ENCODE data around the gene TNS3. TPM values are rescaled to one million over a fixed set of nuclear protein-coding genes. Genes with fewer than 3 reads are reported as not detected.

TNS3 gene
- total RNA-seq, 1 donor from 2014 or later, result 43.2 TPM

DNA sequence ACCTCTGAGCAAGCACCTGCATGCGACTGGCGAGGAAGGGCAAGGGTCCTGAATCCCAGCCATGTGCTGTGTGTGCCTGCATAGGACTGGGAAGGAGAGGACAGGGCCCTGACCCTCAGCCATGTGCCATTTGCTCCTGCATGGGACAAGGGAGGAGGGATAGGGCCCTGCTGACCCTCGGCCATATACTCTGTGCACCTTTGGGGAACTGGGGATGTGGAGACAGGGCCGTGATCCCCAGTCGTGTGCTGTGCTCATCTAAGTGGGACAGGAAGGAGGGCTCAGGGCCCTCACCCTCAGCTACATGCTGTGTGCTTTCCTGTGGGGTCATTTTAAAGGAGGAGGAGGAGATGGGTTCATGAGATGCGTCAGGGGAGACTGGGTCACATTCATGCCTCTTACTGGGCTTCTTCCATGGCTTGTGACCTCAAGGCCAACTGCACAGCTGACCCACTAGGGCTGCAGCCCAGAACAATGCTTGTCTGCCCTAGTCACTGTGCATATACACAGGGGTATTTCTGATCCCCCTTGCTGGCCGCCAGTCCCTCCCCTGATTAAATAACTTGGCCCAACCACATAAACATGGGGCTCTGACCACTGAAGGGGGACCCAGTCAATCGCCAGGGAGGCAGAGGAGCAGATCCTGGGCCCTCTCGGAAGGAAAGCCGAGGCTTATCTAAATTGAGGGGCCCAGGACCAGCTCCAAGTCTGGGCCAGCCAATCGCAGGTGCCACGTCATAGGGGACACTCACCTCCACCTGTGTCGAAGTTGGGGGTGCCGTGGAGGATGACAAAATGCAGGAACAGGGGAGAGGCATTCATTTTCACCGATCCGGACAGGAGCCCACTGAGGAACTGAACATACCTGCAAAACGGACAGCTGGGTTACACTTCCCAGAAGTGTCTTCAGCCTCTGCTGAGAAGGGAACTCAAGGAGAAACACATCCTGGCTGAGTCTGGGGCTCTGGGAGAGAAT, 167.3 kb downstream of the TNS3 start:
- intact Hi-C loops (cut with DNase I), result no loop called here
- ATAC-seq (ENCODE audit: poor library complexity), result no peak
- no peak for DNase-seq

DNA sequence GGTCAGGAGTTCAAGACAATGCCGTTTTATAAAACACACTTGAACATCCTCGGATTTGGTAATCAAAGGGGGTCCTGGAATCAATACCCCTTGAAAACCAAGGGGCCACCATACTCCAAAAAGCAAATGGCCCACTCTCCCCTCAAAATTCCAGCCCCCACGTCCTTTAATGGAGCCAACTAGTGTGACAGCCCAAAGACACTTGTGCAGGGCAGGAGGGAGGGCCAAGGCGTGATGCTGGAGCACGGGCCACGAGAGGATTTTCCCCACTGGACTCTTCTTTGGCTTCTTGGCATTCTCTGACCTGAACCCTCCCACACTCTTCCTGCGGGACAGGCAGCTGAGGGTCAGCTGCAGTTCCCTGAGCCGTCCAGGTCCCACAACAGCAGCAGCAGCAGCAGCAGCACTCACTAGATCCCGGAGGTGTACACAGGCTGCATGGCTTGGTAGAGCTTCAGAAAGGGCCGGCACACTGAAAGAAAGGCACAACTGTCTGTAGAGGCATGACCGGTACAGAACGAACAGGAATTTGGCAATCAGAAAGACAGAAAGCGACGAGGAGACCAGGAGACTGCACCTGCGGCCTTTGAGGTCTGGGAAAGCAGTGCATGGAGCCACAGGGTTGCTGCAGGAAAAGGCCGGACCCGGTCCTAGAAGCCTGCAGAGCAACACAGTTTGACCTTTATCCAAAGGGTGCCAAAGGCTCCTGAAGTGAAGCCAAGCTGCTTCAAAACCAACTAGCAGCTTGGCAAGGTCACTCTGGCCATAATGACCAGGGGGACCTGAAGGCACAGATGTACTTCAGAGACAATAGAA, 168.2 kb downstream of the TNS3 start:
- no peak for DNase-seq
- intact Hi-C loops (cut with DNase I), result no loop called here
- peak; percentile 60 for ATAC-seq (ENCODE audit: poor library complexity)

DNA sequence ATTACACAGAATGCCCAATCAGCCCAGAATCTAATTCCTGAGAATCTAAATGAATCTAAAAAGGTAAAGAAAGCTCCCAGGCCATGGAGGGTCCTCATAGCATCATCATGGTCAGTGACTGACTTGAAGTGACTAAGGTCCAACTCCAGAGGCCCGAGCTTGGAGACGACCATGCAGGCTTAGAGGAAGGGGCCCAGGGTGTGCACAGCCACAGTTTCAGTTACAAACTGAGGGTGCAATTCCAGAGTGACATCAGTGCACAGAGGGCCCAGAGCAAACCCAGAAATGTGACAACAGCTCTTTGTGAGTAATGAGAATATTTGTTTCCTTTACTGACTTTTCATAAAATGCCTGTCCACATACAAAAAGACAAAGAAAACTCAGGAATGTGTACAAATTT, 170.0 kb downstream of the TNS3 start:
- no peak for ATAC-seq (ENCODE audit: poor library complexity)
- DNase-seq, result no peak
- intact Hi-C loops (cut with DNase I), result no loop called here

DNA sequence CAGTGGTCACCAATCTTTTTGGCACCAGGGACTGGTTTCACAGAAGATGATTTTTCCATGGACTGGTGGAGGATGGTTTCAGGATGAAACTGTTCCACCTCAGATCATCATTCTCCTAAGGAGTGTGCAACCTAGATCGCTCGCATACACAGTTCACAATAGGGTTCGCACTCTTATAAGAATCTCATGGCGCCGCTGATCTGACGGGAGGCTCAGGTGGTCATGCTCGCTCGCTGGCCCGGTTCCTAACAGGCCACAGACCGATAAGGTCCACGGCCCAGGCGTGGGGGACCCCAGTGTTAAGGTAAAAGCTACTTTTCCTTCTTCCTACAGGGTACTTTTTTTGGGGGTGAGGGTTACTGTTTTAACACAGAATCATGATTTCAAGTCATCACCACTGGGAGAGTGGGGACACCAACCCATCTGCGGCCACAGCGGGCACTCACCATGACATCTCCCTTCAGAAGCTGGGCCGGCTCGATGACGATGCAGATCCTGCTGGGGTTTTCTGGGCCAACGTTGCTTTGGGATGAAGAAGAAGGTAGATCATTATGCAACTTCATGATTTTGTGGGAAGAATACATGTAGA, 170.5 kb downstream of the TNS3 start:
- no peak for ATAC-seq (ENCODE audit: poor library complexity)
- intact Hi-C loops (cut with DNase I), result no loop called here
- no peak for DNase-seq

DNA sequence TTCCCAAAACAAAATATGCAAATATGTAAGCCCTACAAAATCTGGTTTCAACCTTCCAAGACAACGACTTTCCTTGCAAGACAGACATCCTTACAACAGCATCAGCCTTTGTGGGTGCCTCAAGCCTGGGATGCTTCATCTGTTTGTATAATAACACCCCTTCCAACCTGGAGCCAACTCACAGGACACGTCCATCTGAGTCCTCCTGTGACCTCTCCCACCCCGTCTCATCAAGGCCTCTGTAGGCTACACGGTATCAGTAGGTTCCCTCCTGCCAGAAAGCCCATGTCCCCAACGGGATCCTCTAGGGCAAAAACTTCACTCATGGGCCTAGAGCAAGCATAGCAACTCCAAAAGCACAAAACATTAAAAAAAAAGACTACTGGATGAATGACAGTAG, 173.2 kb downstream of the TNS3 start:
- no peak for DNase-seq
- no peak for ATAC-seq (ENCODE audit: poor library complexity)
- intact Hi-C loops (cut with DNase I), result loop anchor here (10.0 kb wide), 1 partner anchor 124 kb away; no protein-coding TSS in a partner anchor

DNA sequence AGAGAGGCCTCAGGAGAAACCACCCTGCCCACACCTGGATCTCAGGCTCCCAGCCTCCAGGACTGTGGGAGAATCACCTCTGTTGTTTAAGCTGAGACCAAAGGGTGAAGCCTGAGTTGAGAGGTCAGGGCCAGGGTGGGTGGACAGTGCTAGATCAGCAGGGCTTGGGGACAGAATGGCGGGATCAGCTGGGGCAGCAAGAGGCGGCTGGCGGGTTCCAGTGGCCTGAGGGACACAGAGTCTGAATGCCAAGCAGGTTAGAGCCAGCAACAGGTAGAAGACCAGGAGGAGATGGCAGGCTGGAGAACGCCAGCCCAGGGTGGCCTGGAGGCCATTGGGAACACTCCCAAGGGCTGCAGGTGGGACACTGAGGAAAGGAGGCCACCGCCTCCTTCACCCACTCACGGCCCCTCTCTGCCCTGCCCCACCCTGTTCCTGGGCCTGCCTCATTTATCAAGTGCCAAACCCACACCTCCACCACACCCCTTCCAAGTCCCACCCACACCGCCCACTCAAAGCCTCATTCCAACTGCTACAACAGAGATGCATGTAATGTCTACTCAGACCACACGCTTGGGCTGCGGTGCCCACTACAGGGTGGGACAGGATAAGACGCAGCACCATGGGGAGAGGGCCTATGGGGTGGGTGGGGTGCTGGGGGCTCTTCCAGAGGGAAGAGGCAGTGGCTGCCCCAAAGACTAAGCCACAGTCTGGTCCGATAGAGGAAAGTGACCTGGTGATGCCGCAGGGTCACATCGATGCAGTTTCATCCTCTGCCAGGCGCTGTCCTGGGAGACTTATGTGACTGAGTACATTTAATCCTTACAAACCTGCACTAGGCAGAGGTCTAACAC, 173.9 kb downstream of the TNS3 start:
- ATAC-seq (ENCODE audit: poor library complexity) (no peak), DNase-seq (no peak)
- intact Hi-C loops (cut with DNase I), result loop anchor here (10.0 kb wide), 1 partner anchor 123 kb away; no protein-coding TSS in a partner anchor

DNA sequence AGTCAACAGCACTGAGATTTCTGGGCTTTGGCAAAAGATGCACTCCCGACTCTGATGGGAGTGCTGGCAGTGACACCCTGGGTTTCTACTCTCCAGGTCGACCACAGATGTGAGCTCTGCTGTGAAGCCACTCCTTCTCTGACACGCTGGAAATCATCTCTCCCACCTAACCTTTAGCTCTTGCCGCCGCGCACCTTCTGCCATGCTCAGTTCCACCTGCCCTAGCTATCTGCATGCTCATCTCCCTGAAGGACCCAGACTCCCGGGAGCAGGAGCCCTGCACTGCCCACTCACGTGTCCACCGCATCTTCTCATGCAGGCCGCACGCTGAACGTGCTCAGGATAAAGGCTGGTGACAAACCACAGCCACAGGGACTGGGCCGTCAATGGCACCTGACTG, 174.8 kb downstream of the TNS3 start:
- intact Hi-C loops (cut with DNase I), result loop anchor here (10.0 kb wide), 1 partner anchor 122 kb away; no protein-coding TSS in a partner anchor
- no peak for DNase-seq
- ATAC-seq (ENCODE audit: poor library complexity), result no peak

DNA sequence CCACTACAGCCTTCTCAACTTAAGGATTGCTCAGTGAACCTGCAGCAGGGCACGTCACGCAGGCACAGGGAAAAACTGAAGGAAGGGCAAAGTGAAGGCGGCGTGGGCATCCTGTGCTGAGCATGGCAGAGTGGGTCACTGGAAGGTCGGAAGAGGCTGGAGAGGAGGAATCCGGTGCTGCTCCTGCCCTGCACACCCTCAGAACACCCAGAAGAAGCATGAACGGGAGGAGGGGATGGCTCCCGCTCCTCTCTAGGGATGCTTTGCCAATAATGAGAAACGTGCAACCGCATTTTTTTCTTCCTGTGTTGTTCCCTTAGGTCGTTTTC, 175.1 kb downstream of the TNS3 start:
- intact Hi-C loops (cut with DNase I), result loop anchor here (10.0 kb wide), 1 partner anchor 122 kb away; no protein-coding TSS in a partner anchor
- peak; percentile 22 for ATAC-seq (ENCODE audit: poor library complexity)
- DNase-seq, result no peak

DNA sequence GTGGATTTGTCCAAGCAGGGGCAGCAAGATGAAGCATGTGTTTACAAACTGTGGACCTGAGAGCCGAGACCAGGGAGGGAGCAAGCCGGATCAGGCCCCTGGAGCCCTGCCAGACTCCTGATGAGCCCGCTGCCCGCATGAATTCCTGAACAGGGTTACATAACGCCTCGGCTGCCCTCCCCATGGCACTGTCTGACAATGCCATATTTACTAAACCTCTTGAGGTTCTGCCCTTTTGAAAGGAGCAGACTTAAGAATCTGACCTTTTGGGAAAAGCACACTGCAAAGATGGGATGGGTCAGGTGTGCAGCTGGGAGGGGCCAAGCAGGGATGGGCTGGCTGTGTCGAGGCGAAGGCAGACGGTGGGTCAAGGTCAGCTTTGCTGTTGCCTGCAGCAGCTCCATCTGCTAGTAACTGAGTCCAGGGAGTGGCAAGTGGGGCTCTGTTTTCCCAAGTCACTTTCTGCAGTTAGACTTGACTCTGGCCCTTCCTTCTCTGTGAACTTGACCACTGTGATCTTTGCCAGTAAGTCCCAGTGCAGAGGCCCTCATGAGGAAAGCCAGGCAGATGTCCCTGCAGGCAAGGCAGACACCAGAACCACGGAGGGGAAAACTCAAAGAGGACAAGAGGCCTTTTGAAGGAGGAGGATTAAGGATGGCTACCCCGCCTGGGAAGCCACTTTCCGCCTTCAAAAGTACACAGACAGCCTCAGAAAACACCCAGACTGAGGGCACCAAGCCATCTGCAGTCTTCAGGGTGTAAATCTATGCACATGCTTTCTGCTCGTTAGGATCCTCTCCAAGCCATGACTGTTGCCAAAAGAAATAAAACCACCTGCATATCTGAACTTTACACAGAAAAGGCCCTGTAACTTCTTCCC, 175.8 kb downstream of the TNS3 start:
- ATAC-seq (ENCODE audit: poor library complexity) (peak; percentile 93), DNase-seq (peak; percentile 86)
- intact Hi-C loops (cut with DNase I), result loop anchor here (10.0 kb wide), 1 partner anchor 121 kb away; no protein-coding TSS in a partner anchor

DNA sequence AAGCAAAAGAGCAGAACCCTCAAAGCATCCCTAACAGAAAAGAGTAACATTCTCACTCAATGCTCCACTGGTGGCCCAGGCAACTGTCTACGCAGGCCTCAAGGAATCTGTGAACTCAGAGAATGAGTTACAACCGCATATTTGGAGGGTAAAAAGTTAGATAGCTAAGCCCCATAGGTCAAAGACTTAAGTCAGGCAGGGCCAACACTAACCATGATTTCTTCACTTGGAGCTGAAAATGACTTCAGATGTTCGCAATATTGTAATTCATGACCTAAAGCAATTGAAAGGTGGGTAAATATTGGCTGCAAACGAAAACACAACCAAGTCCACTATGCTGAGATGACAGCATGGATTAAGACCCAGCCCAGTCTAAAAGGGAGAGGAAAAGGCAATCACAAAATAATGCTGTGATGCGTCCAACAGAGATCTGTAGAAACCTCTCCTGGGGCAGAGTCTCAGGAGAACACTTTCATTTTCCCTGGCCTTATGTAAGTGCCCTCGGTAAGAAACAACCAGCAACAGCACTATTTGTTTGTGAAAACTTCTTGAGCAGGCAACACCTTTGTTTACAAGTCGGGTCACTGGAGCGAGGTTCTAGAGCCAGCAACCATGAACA, 176.5 kb downstream of the TNS3 start:
- ATAC-seq (ENCODE audit: poor library complexity) (peak; percentile 33), DNase-seq (no peak)
- intact Hi-C loops (cut with DNase I), result loop anchor here (10.0 kb wide), 1 partner anchor 121 kb away; no protein-coding TSS in a partner anchor

DNA sequence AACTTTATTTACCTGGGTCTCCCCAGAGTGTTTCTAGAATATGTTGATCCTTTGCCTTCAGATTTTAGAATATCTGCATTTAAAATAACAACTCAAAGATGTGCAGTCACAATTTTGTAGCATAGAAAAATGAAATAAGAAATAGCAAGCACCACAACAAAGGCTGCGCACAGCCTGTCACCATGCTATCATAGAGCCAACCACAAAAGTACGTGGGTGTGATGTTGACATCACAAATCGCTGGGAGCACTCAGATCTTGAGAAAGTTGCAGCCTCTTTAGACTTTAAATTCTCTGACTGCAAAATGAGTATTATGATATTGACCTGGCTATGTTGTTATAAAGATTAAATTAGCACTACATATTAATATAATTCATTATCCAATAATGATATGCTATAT, 177.9 kb downstream of the TNS3 start:
- intact Hi-C loops (cut with DNase I), result loop anchor here (10.0 kb wide), 1 partner anchor 119 kb away; no protein-coding TSS in a partner anchor
- no peak for ATAC-seq (ENCODE audit: poor library complexity)
- no peak for DNase-seq

DNA sequence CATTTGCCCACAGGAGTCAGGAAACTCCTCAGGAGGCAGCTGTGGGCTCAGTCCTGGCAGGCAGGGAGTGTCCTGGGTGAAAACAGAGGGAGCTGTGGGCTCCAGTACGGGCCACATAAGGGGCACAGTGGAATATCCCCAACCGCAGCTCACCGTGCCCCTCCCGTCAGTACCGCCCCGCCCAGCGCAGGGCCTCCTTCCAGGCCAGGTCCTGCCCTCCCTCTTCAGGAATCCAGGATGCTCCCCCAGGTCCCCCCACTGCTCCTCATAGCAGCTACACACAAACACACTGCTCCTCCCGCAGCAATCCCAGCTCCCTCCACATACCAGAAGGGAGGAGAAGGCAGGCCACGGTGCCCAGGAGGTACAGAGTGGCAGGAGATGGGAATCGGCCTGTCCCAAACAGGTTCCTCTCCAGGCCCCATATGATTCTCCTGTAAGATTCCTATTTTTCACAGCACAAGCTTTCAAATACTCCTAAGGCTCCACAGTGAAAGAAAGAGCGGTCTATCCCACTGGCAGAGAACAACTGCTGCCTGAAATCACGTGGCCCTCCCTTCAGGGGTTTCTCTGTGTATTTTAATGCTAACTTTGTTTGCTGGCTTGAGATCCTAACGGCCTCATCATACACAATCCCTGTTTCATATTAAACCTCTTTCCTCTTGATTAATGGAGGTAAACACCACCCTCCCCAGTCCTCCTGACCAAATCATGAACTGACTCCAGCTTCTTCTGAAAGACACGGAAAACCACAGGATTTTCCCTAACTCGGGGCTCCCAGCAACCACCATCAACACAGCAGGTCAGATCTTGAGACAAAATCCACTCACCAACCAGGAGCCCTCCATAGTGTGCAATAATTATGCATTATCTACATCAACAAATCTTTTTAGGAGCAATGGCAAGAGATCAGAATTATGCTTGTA, 178.7 kb downstream of the TNS3 start:
- DNase-seq (no peak), ATAC-seq (ENCODE audit: poor library complexity) (no peak)
- intact Hi-C loops (cut with DNase I), result loop anchor here (10.0 kb wide), 1 partner anchor 118 kb away; no protein-coding TSS in a partner anchor

DNA sequence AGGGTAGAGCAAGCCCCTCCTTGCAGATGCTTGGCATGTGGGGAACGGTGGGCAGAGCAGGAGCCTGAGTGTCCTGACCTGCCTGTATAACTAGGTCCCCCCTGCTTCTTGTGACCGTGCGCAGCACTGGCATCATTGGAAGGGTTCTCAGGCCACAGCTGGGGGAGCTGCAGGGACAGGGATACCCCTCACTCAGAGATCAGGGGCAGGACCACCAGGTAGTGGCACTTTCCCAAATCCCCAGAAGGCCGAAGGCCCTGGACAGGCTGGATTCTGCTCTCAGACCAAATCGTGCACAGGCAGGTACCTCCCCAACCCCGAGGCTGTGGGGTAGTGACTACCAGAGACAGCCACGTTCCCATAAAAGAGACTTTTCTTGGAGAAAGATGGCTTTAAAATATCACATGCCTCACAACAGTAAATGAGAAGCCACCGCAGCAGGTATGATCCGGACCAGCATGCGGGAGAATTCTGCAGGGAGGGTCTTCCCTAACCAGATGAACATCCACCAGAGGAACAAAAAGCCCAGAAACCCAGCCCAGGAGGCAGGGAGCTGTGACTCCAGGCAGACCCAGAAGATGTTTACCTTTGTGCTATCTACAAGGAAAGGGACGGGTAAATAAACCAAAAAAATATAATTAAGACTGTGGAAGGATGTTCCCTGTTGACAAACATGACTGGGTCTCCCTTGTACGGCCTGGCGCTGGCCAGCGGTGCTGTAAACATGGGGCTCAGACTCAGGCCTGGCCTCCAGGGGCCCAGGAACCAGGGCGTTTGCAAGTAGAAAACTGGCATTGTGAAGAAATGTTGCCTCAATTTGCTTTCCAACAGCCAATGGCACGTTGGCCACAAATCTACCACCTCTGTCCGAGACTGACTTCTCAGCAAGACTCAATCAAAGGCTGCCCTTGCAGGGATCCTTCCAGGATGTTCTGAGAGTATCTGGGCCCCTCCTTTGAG, 180.0 kb downstream of the TNS3 start:
- DNase-seq, result no peak
- intact Hi-C loops (cut with DNase I), result loop anchor here (10.0 kb wide), 1 partner anchor 117 kb away; no protein-coding TSS in a partner anchor
- no peak for ATAC-seq (ENCODE audit: poor library complexity)

DNA sequence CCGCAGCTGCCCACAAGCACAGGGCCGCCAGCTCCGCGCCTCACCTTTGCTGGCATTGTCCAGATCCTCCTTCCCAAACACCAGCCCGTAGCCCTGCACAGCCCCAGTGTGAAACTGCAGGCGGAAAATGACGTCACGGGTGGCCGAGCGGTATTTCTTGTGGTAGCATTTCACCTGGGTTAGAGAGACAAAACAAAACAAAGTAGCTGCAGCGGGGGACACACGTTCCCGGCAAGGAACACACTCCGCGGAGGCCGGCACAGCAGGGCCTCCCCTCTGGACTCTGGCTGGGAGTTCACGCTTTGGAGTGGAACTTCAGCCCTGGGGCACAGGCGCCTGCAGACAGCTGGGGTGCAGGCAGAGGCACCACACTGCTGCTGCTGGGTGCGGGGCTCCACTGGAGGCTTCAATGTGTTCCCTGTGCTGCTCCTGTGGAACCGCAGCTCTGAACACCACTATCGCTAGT, 181.1 kb downstream of the TNS3 start:
- intact Hi-C loops (cut with DNase I), result loop anchor here (10.0 kb wide), 1 partner anchor 116 kb away; no protein-coding TSS in a partner anchor
- DNase-seq, result no peak
- ATAC-seq (ENCODE audit: poor library complexity), result no peak
